Stimulated activated naive B cell treated with anti-CD40 and anti-IgM and Interleukin-4, amounts not matched to agents 10 μg/mL and 1 μg/mL and 100 μg/mL, for 72 hours (primary cell): ENCODE results near the gene IL1R1.
"Not testable (repeated sequence)": the region's sequence is repeated elsewhere in the genome, so short reads cannot be mapped to it uniquely, and the experiment has no call there.

Experiments
- ATAC-seq, 2 donors: fragments of 150-1000 bp; cut with Tn5 transposase; replicated peaks; 2 replicates each; pipeline ENCODE4 v1.10.0; 2021; ENCODE audit warnings: moderate library complexity in 1 of 2
- DNase-seq: peaks from one replicate; pipeline ENCODE4 v3.0.0; 2021
- H3K27ac Mint-ChIP-seq: one replicate; pipeline ENCODE4 v1.8.0; 2022; ENCODE audit warnings: mild to moderate bottlenecking, mixed read lengths
- H3K27me3 Mint-ChIP-seq, 2 donors: one replicate each; pipeline ENCODE4 v1.8.0; 2022; ENCODE audit warnings: mixed read lengths in 2 of 2
- H3K36me3 Mint-ChIP-seq, 2 donors: one replicate each; pipeline ENCODE4 v1.8.0; 2022; ENCODE audit warnings: mixed read lengths in 2 of 2, mild to moderate bottlenecking in 1 of 2
- H3K4me1 Mint-ChIP-seq, 2 donors: one replicate each; pipeline ENCODE4 v1.8.0; 2022; ENCODE audit warnings: mixed read lengths in 2 of 2, mild to moderate bottlenecking in 1 of 2
- H3K4me3 Mint-ChIP-seq, 2 donors: one replicate each; pipeline ENCODE4 v1.8.0; 2022; ENCODE audit warnings: mild to moderate bottlenecking in 2 of 2, mixed read lengths in 2 of 2, moderate library complexity in 1 of 2
- H3K9me3 Mint-ChIP-seq, 2 donors: one replicate each; pipeline ENCODE4 v1.8.0; 2022; ENCODE audit warnings: mixed read lengths in 2 of 2, mild to moderate bottlenecking in 1 of 2

Gene IL1R1, protein sequence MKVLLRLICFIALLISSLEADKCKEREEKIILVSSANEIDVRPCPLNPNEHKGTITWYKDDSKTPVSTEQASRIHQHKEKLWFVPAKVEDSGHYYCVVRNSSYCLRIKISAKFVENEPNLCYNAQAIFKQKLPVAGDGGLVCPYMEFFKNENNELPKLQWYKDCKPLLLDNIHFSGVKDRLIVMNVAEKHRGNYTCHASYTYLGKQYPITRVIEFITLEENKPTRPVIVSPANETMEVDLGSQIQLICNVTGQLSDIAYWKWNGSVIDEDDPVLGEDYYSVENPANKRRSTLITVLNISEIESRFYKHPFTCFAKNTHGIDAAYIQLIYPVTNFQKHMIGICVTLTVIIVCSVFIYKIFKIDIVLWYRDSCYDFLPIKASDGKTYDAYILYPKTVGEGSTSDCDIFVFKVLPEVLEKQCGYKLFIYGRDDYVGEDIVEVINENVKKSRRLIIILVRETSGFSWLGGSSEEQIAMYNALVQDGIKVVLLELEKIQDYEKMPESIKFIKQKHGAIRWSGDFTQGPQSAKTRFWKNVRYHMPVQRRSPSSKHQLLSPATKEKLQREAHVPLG

DNA sequence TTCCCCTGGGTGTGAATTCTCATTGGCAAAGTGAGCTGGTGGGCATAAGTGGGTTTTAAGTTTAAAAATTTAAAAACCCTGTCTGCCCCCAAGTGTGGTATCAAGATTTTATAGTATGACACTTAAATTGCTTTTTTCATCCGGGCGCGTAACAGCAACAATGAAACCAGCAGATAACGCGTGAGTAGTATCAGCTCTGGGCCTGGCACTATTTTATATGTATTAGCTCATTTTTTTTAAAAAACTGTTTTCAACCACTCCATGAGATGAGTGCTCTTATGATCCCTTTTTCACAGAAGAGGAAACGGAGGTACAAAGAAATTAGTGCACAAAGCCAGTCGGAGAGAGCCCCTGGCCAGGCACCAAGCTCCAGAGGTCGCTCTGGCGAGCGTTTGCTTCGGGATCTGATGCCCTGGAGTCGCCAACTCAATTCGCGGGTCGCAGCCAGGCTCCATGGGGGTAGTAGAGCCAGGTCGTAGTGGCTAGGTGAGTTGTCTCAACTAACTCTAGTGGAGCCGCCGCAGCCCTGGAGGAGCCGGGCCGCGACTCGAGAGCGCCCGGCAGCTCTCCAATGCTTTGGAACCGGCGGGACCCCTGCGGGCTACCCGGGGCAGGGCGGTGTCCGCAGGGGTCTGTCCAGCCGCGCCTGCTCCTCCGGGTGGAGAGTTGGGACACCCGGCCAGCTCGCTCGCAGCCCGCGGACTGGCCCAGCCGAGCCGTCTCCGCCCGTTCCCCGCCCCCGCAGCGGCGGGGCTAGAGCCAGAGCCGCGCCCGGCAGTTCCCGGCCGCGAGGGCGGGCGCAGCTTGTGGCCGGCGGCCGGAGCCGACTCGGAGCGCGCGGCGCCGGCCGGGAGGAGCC lies at the start of gene IL1R1:
TSS of gene IL1R1 (plus strand) at position 777 of the 859 bp plus-strand sequence. CDS start 14,979 bp downstream, outside the sequence.
- peak within 1 kb of the TSS; percentile 47 to 53 for H3K4me3 Mint-ChIP-seq
- H3K4me1 Mint-ChIP-seq = peaks cover 7 to 11% of the 10 kb centered on the region in 2 donors
- H3K9me3 Mint-ChIP-seq = peaks cover 21 to 28% of the 10 kb centered on the region in 2 donors
- peak; percentile 52 to 60 for ATAC-seq
- no peak within 1 kb of the TSS for H3K27ac Mint-ChIP-seq
- peaks cover 63 to 66% of the 10 kb centered on the region in 2 donors for H3K27me3 Mint-ChIP-seq
- H3K36me3 Mint-ChIP-seq = peaks cover 14 to 18% of the 10 kb centered on the region in 2 donors
- no peak for DNase-seq

DNA sequence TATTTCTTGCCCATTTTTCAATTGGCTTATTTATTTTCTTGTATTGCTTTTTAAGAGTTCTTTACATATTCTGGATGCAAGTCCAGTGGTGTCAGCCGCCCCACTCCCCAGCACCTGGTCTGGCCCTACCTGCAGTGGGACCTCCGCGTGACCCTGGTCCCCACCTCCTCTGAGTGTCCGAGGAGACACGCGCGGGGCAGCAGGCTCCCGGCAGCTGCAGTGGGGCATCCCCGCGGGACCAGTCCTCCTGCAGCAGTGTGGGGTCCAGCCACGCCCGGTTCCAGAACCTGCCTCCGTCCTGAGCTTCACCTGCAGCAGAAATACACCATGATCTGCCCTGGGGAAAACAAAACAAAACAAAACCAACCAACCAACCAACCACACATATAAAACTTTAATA lies 48.9 kb upstream of the IL1R1 start:
- Mint-ChIP-seq H3K27me3 (peaks cover 10 to 36% of the 10 kb centered on the region in 2 donors), H3K9me3 (peaks cover 11 to 12% of the 10 kb centered on the region in 2 donors), H3K27ac (no peak overlapping the region), H3K36me3 (peaks cover 7 to 8% of the 10 kb centered on the region in 2 donors), H3K4me1 (peaks cover 5 to 6% of the 10 kb centered on the region in 2 donors), H3K4me3 (no peak overlapping the region)
- DNase-seq (no peak), ATAC-seq (no peak)

DNA sequence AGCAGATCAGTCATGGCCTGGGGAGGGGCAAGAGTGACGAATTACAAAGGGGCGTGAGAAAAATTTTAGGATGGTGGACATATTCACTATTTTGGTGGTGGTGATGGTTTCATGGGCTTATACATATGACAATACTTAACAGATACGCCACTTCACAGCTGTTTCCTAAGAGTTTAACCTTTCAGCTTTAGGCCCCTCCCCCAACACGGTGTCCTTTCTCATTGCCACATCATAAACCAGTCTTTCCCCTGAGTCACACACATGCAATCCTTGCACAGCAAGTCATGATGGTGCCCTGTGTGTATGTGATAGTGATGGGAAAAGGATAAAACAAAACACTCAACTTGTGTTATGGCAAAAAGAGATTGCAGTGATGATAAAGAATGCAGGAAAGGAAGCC lies 47.6 kb upstream of the IL1R1 start:
- H3K4me1 Mint-ChIP-seq = peaks cover 5 to 6% of the 10 kb centered on the region in 2 donors
- DNase-seq (no peak), ATAC-seq (no peak)
- no peak overlapping the region for H3K27ac Mint-ChIP-seq
- peaks cover 8 to 11% of the 10 kb centered on the region in 2 donors for H3K9me3 Mint-ChIP-seq
- peaks cover 6 to 38% of the 10 kb centered on the region in 2 donors for H3K27me3 Mint-ChIP-seq
- peaks cover 7 to 8% of the 10 kb centered on the region in 2 donors for H3K36me3 Mint-ChIP-seq
- H3K4me3 Mint-ChIP-seq = no peak overlapping the region

DNA sequence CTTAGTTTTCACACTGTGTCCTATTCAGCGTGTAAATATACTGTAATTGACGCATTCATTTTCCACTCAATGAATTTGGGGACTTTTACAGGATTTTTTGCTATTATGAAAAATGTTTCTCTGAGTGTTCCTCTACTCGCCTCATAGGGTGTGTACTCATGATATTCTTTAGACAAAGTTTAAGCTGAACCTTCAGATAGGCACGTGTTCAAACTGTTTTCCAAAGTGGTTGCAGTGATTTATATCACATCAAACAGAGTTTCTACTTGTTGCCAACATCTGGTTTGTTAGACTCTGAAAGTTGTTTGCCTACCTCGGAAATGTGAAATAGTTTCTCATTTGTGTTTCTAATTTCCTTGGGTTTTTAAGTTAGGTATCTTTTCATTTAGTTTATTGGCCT lies 46.4 kb upstream of the IL1R1 start:
- H3K4me3 Mint-ChIP-seq = no peak overlapping the region
- peaks cover 0 to 3% of the 10 kb centered on the region in 2 donors for H3K9me3 Mint-ChIP-seq
- DNase-seq = no peak
- H3K27me3 Mint-ChIP-seq = peaks cover 15 to 36% of the 10 kb centered on the region in 2 donors
- H3K27ac Mint-ChIP-seq = no peak overlapping the region
- no peak for ATAC-seq
- peaks cover 0 to 1% of the 10 kb centered on the region in 2 donors for H3K36me3 Mint-ChIP-seq
- H3K4me1 Mint-ChIP-seq = peaks cover 5 to 6% of the 10 kb centered on the region in 2 donors

DNA sequence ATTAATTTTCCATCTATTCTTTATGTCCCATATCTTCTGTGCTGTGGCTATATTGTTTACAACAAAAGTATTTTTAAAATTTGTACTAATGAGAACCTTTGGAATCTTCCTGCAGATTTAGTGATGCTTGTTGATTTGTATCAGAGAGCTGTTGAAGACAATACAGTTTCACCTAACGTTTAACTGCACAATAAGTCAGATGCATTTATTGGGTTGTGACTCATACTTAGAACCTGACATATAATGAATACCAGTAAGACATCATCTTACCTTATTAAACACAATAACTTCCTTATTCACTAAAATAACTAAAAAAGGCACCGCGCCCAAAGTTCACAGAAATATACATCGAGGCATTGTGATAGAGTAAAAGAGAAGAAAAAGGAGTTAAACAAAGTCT lies 43.8 kb upstream of the IL1R1 start:
- H3K4me1 Mint-ChIP-seq = peaks cover 4 to 9% of the 10 kb centered on the region in 2 donors
- no peaks in the 10 kb centered on the region for H3K9me3 Mint-ChIP-seq
- peaks cover 23 to 34% of the 10 kb centered on the region in 2 donors for H3K27me3 Mint-ChIP-seq
- H3K27ac Mint-ChIP-seq = no peak overlapping the region
- ATAC-seq (no peak), DNase-seq (no peak)
- H3K4me3 Mint-ChIP-seq = no peak overlapping the region
- peaks cover 0 to 1% of the 10 kb centered on the region in 2 donors for H3K36me3 Mint-ChIP-seq

DNA sequence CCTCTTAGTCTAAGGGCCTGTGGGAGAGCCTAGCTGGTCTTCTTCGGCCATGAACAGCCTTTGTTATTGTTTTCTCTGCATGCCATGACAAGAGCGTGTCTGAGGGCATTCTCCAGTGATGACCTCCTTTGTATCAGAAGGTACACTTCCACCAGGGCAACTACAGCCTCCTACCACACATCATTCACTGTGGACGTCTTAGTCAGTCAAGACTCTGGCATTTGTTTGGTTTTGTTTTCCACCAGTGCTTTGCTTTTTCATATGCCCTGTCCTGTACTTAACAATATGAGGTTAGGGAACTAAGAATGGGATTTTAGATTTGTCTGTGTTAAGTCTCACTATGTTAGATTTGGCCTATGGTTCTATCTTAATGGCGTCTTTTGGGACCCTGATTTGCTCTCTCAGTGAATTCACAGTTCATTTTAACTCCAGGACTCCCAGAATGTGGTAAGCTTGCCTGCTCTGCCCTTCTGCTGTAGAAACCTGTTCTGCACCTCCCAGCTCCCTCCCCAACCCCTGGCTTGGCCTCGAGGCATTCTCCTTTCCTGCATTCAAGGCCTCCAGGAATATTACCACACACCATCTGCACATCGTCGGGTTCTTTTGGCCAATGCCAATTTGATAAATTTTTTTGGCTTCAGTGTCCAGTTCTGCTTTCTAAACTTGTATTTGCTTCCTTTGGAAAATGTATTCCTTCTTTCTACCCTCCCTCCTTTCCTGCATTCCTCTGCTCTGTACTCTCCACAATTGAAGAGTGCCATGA lies 42.8 kb upstream of the IL1R1 start:
- no peak overlapping the region for H3K27ac Mint-ChIP-seq
- DNase-seq (no peak), ATAC-seq (no peak)
- no peaks in the 10 kb centered on the region for H3K9me3 Mint-ChIP-seq
- peaks cover 26 to 38% of the 10 kb centered on the region in 2 donors for H3K27me3 Mint-ChIP-seq
- peaks cover 10 to 15% of the 10 kb centered on the region in 2 donors for H3K4me1 Mint-ChIP-seq
- H3K4me3 Mint-ChIP-seq = no peak overlapping the region
- peaks cover 0 to 1% of the 10 kb centered on the region in 2 donors for H3K36me3 Mint-ChIP-seq

DNA sequence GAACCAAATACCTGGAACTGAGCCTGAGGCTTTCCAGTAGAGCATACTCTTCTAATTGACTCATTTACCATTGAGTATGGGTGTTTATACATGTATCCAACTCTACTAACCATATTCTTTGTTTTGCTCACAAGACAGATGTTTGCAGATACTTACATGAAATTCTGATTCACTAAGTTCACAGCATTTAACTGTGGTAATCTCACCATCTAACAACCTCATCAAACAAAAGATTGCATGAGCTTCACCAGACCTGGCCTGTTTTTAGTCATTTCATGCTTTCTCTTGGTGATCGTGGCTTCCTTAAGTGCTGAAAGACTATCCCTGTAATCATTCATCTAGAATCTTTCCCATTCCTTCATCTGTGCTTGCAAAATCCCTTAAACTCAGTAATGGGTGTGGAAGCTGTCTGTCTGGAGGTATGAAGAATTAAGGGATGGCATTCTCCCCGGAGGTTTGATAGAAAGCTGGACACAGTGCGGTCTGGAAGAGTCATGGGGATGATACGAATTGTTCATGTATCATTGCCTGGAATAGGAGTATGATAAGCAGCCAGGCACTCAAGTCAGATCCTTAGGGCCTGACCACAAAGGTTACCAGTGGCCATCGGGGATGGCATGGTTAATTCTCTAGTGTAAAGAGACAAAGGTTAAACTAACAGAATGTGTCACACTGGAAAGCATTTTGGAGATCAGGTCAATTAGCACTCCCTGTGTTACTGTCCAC lies 42.0 kb upstream of the IL1R1 start:
- DNase-seq = no peak
- H3K4me3 Mint-ChIP-seq = no peak overlapping the region
- peak; percentile 10 to 22 for ATAC-seq
- no peaks in the 10 kb centered on the region for H3K9me3 Mint-ChIP-seq
- H3K27me3 Mint-ChIP-seq = peaks cover 28 to 41% of the 10 kb centered on the region in 2 donors
- H3K4me1 Mint-ChIP-seq = peaks cover 11 to 13% of the 10 kb centered on the region in 2 donors
- peak overlapping the region; percentile 31 for H3K27ac Mint-ChIP-seq
- peaks cover 0 to 1% of the 10 kb centered on the region in 2 donors for H3K36me3 Mint-ChIP-seq

DNA sequence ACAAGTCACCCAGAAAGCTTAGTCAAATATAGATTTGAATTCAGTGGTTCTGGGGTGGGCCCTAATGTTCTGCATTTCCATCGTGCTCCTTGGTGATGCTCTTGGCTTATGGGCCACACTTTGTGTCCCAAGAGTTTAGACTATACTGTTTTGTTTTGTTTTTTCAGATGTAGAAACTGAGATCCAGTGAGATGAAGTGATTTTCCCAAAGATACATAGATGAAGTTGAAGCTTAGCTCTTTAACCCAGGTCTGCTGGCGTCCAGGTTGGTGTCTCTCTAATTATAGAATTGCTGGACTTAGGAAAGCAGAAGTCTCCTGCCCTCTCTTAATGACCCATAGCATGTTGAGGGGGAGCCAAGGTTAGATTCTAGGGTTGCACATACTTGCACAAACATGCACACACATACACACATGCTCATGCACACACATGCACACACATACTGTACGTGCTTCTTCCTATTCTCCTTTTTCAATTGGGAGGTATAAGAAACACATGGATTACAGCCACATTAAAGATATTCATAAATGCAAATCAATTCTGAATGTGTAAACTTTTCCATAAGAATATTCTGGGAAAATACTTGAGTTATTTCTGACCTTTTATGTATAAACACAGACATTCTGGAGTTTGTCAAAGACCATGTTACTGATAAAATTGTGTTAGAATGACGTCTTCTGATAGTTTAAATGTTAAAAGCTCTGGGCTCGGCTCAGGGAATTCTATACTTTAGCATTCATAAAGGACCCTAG lies 41.3 kb upstream of the IL1R1 start:
- Mint-ChIP-seq H3K36me3 (peaks cover 0 to 1% of the 10 kb centered on the region in 2 donors), H3K27ac (no peak overlapping the region), H3K27me3 (peaks cover 35 to 49% of the 10 kb centered on the region in 2 donors), H3K4me3 (no peak overlapping the region), H3K4me1 (peaks cover 11 to 13% of the 10 kb centered on the region in 2 donors), H3K9me3 (no peaks in the 10 kb centered on the region)
- ATAC-seq (no peak), DNase-seq (no peak)

DNA sequence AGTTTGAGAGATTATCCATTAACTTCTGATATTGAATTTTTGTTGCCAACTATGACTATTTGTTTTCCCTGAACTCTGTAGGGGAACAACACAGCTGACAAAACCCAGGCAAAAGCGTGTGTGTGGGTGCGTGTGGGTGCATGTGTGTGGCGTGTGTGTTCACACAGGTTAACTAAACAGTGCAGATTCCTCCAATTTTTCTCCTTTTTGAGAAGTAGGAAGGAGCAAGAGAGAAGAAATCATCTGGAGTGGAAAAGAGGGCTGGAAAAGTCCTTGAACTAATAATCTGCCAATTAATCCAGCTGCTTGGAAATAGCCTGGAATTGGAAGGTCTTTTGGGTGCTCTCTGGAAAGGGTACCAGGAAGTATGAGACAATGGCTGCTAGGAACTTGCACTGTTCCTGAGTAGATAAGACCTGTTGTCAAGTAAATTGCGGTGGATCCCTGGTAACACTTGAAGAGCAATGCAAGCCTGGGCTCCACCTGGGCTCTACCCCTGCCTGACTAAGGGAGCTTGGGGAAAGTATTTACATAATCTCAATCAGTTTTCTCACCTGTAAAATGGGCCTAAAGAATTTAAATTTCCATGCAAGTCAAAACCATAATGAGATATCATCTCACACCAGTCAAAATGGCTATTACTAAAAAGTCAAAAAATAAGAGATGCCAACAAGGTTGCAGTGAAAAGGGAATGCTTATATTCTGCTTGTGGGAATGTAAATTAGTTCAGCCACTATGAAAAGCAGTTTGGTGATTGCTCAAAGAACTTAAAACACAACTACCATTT lies 40.5 kb upstream of the IL1R1 start:
- no peaks in the 10 kb centered on the region for H3K9me3 Mint-ChIP-seq
- H3K4me3 Mint-ChIP-seq = no peak overlapping the region
- no peak for DNase-seq
- no peak overlapping the region for H3K27ac Mint-ChIP-seq
- H3K4me1 Mint-ChIP-seq = peaks cover 11 to 13% of the 10 kb centered on the region in 2 donors
- H3K36me3 Mint-ChIP-seq = peaks cover 0 to 1% of the 10 kb centered on the region in 2 donors
- H3K27me3 Mint-ChIP-seq = peaks cover 36 to 50% of the 10 kb centered on the region in 2 donors
- no peak for ATAC-seq

DNA sequence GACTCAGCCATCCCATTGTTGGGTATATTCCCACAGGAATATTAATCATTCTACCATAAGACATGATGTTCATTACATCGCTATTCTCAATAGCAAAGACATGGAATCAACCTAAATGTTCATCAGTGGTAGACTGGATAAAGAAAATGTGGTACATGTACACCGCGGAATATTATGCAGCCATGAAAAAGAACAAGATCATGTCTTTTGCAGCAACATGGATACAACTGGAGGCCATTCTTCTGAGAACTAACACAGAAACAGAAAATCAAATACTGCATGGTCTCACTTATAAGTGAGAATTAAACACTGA lies 40.0 kb upstream of the IL1R1 start:
- not testable (repeated sequence) for H3K27ac Mint-ChIP-seq, H3K4me3 Mint-ChIP-seq, H3K9me3 Mint-ChIP-seq, DNase-seq, ATAC-seq, H3K36me3 Mint-ChIP-seq
- peaks cover 11 to 13% of the 10 kb centered on the region in 2 donors for H3K4me1 Mint-ChIP-seq
- H3K27me3 Mint-ChIP-seq = peaks cover 36 to 50% of the 10 kb centered on the region in 2 donors

DNA sequence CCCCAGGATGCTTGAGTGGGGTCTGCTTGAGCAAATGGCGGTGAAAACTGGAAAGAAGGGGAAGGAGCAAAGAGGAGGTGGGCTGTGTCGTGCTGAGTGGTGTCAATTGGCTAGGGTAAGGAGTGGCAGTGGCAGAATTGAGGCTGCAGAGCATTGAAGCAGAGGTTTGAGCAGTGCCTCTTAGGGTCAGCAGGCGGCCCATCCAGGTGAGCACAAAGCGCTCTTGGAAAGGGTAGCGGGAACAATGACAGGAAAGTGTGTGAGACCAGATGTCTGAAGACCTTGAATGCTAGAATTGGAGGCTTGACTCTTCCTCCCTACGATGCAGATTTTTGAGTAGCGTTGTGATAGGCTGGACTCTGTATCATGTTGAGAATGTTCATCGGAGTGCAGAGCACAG lies 39.3 kb upstream of the IL1R1 start:
- Mint-ChIP-seq H3K4me1 (peaks cover 11 to 13% of the 10 kb centered on the region in 2 donors), H3K36me3 (peaks cover 0 to 1% of the 10 kb centered on the region in 2 donors), H3K9me3 (no peaks in the 10 kb centered on the region), H3K4me3 (no peak overlapping the region), H3K27ac (no peak overlapping the region), H3K27me3 (peaks cover 36 to 50% of the 10 kb centered on the region in 2 donors)
- DNase-seq (no peak), ATAC-seq (no peak)
